ENCODE measurements around the gene FOXP1.

Gene FOXP1

GRCh38 chr3:71372241-71372768 lies 211.2 kb downstream of the FOXP1 start:
- no peak for DNase-seq (ENCODE audit: low spot score)

DNA sequence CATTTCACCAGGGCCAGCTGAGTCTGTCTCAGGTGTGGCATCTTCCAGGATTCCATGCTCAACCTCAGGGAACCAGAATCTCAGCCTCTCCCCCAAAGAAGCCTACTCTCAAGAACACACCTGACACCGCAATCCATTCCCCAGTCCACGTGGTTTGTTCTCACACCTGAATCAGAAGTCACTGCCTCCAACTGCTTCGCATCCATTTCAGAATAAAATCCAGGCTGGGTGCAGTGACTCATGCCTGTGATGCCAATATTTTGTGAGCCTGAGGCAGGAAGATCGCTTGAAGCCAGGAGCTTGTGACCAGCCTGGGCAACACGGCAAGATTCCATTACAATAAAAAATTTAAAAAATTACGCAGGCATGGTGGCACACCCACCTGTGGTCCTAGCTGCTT lies 212.2 kb downstream of the FOXP1 start:
- DNase-seq (ENCODE audit: low spot score): no peak

GRCh38 chr3:71370467-71370866 lies 213.1 kb downstream of the FOXP1 start:
- DNase-seq (ENCODE audit: low spot score): no peak

DNA sequence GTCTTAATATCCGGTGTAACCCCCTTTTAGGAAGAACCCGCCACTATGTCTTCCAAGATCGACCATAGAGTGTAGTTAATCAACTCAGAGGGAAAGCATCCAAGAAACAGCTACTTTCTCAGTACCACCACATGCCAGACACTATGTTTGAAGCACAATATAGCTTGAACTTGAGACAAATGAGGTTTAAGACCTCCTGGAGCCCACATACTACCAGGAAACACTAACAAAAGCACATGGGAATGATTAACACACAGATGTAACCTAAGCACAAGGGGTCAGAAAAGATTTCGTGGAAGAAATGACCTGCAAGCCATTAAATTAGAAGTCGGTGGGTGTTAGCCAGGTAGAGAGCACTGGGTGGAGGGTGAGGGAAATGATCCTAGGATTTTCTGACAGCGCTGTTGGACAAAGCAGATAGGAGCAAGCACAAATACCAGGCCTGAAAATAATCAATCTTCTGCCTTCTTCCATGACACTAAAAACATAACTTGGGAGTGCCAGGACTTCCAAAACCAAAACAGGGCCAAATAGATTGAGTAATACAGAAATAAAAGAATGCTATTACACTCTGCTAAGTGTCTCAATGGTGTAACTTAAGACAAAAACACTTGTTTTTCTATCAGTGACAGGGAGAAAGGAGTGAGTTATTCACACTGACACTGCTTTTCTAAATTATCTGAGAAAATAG lies 213.7 kb downstream of the FOXP1 start:
- no peak for DNase-seq (ENCODE audit: low spot score)

GRCh38 chr3:71366988-71367604 lies 216.4 kb downstream of the FOXP1 start:
- DNase-seq (ENCODE audit: low spot score): no peak

DNA sequence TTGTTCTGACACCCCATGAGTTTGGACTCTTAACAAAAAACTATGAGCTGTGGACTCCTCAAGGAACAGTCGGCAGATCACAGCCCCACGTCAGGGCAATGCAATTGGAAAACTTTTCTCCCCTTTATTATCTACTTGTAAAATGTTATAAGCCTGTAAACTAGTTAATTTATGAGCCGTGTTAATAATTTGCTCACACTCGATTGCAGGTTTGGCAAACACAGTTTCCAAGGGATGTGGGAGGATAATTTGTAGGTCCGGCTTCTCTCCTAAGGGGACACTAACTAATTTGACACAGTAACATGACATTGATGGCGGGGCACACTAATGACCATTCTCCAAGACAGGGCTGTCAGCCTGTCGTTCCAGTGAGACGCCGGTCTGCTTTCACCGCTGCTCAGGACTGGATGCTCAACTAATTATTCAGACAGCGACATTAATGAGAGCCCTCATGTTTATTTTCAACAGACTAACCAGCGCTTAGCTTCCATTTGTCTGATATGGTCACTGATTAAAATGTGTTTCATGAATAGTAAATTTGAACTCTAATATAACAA lies 222.1 kb downstream of the FOXP1 start:
- DNase-seq (ENCODE audit: low spot score): no peak

- no peak for DNase-seq (ENCODE audit: low spot score)
These were observed 222.8 kb downstream of the FOXP1 start for GRCh38 chr3:71360764-71361163.

DNA sequence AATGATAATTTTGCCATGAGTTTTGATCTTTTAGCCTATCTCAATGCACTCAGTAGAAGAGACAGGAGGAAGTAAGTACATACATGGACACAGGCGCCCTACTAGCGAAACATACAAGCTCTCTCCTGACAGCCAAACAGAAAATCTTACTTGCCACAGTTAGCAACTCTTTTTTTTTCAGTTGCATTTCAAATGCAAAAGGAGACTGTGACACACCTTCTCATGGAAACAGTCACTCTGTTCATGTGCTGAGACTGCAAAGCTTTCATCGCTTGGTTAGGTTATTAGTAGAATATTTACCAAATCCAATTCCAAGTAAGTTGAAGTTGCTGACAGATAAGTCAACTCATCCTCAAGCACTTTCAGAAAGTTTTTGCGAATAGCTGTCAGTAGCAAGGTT lies 223.3 kb downstream of the FOXP1 start:
- DNase-seq (ENCODE audit: low spot score): no peak

DNA sequence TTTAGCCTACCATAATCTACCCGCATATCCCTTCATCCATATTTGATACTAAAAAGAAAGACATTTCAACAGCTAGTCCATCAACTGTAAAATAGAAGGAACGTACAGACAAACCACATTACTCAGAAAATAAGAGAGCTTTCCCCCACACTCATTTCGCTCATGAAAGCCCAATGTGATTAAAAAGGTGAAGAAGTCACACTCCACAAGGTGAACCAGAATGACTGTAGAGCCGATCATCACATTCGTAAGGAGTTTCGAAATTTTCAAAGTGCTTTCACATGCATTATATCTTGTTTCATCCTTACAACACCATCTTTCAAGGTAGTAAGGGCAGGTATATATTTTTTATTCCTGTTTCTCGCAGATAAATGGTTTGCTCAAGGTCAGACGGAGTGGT lies 225.3 kb downstream of the FOXP1 start:
- DNase-seq (ENCODE audit: low spot score): no peak

- no peak for DNase-seq (ENCODE audit: low spot score)
These were observed 227.3 kb downstream of the FOXP1 start for GRCh38 chr3:71356265-71356664.

GRCh38 chr3:71355862-71356261 lies 227.7 kb downstream of the FOXP1 start:
- no peak for DNase-seq (ENCODE audit: low spot score)

GRCh38 chr3:71355037-71355436 lies 228.5 kb downstream of the FOXP1 start:
- no peak for DNase-seq (ENCODE audit: low spot score)

DNA sequence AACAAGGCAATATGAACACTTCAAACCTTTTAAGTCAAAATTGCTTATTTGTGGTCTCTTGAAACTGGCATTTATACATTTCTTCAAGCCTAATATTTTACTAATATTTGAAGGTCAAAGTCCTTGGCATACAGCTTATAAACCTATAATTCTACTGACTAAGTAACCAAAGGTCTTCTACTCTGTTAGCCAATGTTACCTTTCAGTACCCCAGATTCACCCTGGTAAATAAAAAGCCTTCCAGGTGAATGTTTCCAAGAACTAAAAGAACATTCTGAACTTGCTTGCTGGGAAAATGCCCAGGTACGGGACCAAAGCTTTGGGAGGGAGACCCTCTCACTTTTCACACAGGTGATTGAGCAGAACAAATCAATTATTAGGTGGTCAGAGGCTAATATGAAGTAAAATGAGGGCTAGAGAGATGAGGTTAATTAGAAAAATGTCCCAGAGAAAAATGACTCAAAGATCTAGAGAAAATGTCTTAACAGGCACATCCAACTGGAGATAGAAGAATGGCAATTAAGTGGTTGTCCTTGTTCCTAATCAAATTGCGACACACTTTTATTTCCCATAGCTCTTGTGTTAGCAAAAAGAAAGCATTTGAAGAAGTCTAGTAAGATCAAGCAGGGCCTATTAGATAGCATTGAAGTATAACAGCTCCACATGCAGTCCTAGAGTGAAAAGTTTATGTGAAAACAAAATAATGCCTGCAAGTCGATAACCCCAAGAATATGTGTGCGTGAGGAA lies 232.0 kb downstream of the FOXP1 start:
- DNase-seq (ENCODE audit: low spot score): no peak

DNA sequence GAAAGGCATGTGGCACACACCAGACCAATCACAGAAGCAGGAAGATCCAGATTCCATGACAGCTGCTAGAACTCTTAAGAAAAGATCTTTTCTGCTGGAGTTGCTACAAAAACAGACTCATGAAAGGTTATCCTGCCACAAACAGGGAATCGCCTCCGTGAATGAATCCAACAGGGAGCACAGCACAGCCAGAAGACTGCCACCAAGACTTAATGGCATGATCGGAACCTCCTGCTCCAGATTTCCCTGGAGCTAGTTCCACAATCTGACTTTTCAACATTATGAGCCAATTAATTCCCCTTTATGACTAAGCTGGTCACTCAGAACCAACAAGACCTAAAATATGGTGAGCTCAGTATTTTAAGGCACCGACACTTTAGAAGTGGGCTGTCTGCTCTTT lies 232.5 kb downstream of the FOXP1 start:
- DNase-seq (ENCODE audit: low spot score): no peak

DNA sequence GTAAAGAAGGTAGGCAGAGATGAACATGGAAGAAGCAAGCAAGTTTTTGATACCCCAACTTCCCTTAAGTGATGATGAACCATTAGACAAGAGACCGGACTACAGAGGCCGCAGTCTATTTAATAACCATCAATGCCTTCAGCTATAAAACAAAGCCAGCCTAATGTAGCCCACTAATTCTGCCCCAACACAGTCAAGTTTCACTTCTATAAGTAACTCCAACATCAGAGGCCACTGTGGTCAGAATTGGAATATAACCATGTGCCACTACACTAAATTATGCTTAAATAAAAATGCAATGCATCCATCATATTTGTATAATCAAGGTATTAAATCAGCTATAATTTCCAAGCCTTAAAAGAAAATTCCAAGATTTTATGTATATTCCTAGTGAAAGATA lies 234.7 kb downstream of the FOXP1 start:
- no peak for DNase-seq (ENCODE audit: low spot score)

- DNase-seq (ENCODE audit: low spot score): no peak
These were observed 235.4 kb downstream of the FOXP1 start for GRCh38 chr3:71348001-71348632.

DNA sequence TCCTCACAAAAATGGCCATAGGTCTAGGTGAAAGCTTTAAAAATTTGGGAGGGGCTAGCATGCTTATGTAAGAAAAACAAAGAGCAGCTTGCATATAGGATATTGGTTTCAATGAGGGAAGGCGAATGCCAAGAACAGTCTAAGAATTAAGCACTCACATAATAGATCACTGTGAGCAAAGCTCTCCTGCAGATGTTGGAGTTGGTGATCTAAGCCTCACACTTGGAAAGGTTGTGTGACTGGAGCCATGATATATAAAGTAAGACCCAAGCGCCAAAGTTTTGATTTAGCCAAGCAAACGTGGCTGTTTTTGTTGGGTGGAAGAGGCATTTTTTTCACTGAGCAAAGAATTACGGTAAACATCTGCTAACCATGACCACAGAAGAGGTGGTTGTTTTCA lies 237.5 kb downstream of the FOXP1 start:
- DNase-seq (ENCODE audit: low spot score): no peak

- peak; percentile 16 for DNase-seq (ENCODE audit: low spot score)
These were observed 238.0 kb downstream of the FOXP1 start for GRCh38 chr3:71345429-71346040.

DNA sequence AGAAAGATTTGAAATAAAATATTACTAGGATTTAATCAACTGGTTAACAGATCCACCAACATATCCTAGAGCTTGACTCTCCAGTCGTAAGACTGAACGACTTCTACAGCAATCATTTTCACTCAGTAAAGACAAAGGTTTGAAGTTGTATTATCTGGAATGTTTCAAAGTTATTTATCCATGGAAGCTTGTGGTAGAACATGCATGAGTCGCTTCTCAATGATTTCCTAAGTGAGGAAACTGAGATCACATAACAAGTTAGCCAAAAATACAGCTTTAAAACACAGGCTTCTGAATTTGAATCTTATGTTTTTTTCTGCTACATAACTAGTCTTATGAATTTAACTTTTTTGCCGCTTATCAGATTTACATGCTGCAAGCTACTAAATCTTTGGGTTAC lies 241.8 kb downstream of the FOXP1 start:
- DNase-seq (ENCODE audit: low spot score): no peak

DNA sequence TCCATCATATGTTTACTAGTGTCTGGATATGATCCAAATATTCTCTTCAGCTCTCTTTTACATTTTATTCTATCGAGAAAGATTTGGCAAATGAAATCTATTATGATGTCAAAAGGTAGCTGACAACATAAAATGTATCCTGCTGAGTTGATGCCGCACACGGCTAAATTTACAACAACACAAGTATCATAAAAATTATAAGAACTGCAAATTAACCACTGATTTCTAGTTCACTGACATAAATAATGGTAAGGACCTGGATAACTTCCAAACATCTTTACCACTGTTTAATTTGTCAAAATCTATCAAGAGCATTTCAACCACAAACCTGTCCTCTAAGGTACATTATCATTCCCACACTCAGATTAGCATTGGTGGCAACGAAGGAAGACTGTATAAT lies 244.5 kb downstream of the FOXP1 start:
- DNase-seq (ENCODE audit: low spot score): no peak

GRCh38 chr3:71332813-71333212 lies 250.7 kb downstream of the FOXP1 start:
- DNase-seq (ENCODE audit: low spot score): no peak

DNA sequence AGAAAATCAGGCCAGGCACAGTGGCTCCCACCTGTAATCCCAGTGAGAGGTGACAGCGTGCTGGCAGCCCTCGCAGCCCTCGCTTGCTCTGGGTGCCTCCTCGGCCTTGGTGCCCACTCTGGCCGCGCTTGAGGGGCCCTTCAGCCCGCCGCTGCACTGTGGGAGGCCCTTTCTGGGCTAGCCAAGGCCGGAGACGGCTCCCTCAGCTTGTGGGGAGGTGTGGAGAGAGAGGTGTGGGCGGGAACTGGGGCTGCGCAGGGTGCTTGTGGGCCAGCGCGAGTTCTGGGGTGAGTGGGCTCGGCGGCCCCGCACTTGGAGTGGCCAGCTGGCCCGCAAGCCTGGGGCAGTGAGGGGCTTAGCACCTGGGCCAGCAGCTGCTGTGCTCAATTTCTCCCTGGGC lies 252.6 kb downstream of the FOXP1 start:
- no peak for DNase-seq (ENCODE audit: low spot score)

Measured in pons (tissue), 1 donor.